Regular cardiac myocyte (primary cell): ENCODE measurements around the gene TWF1. TPM values are rescaled to one million over a fixed set of nuclear protein-coding genes. Genes with fewer than 3 reads are reported as not detected.

Experiments used
- total RNA-seq: library from RNA; depleted of rRNA; stranded (reverse); fragments of >200 nt; gene quantifications from 2 replicates; pipeline ENCODE4 v1.2.3, GENCODE V29; 2014

The TWF1 gene
- 172 and 186 TPM in 2 replicates for total RNA-seq

GRCh38 chr12:43805860-43806736 is at the start of gene TWF1:
Gene TWF1, minus strand, starts transcription at chr12:43806317. Its CDS starts 72 bp downstream, at chr12:43806245.

GRCh38 chr12:43835656-43836474 is 29.7 kb upstream of the TWF1 start, which contains the start of gene TMEM117:
Gene TMEM117, plus strand, starts transcription at chr12:43836081.

GRCh38 chr12:43758728-43759563 is 47.2 kb downstream of the TWF1 start, which contains the start of the genes IRAK4 and PUS7L:
Gene IRAK4, plus strand, starts transcription at chr12:43758951. Its CDS starts 9,161 bp downstream, at chr12:43768112.
Gene PUS7L, minus strand, starts transcription at chr12:43758790. Its CDS starts 3,545 bp downstream, at chr12:43755245.

Other genes with a start within 250 kb of the TWF1 start
- gene PUS7L, start 47.5 kb downstream of the TWF1 start, total RNA-seq = 29.9 and 32.0 TPM in 2 replicates
- gene IRAK4, start 47.4 kb downstream of the TWF1 start, total RNA-seq = 17.8 and 21.7 TPM in 2 replicates
- gene TMEM117, start 29.8 kb upstream of the TWF1 start, total RNA-seq = 5.4 and 10.7 TPM in 2 replicates